Measurements from ENCODE around the gene AHCTF1.

The AHCTF1 gene

GRCh38 chr1:246798606-246799496 is 132.9 kb downstream of the AHCTF1 start:
- no peak overlapping the region for H3K4me3 ChIP-seq (ENCODE audit: low read depth, low read length)

- H3K4me3 ChIP-seq (ENCODE audit: low read depth, low read length), result no peak overlapping the region
Measured at GRCh38 chr1:246798107-246798506, 133.6 kb downstream of the AHCTF1 start.

GRCh38 chr1:246797597-246797996 is 134.2 kb downstream of the AHCTF1 start:
- no peak overlapping the region for H3K4me3 ChIP-seq (ENCODE audit: low read depth, low read length)

GRCh38 chr1:246797157-246797556 is 134.6 kb downstream of the AHCTF1 start:
- H3K4me3 ChIP-seq (ENCODE audit: low read depth, low read length), result no peak overlapping the region

- H3K4me3 ChIP-seq (ENCODE audit: low read depth, low read length), result no peak overlapping the region
Measured at GRCh38 chr1:246795906-246796694, 135.6 kb downstream of the AHCTF1 start.

- H3K4me3 ChIP-seq (ENCODE audit: low read depth, low read length), result no peak overlapping the region
Measured at GRCh38 chr1:246794828-246795671, 136.7 kb downstream of the AHCTF1 start.

GRCh38 chr1:246794048-246794827 is 137.5 kb downstream of the AHCTF1 start:
- H3K4me3 ChIP-seq (ENCODE audit: low read depth, low read length), result no peak overlapping the region

- H3K4me3 ChIP-seq (ENCODE audit: low read depth, low read length), result no peak overlapping the region
Measured at GRCh38 chr1:246793356-246793896, 138.3 kb downstream of the AHCTF1 start.

GRCh38 chr1:246792603-246793002 is 139.1 kb downstream of the AHCTF1 start:
- no peak overlapping the region for H3K4me3 ChIP-seq (ENCODE audit: low read depth, low read length)

GRCh38 chr1:246791303-246791918 is 140.3 kb downstream of the AHCTF1 start:
- H3K4me3 ChIP-seq (ENCODE audit: low read depth, low read length), result no peak overlapping the region

GRCh38 chr1:246790833-246791232 is 140.9 kb downstream of the AHCTF1 start:
- H3K4me3 ChIP-seq (ENCODE audit: low read depth, low read length), result no peak overlapping the region

- no peak overlapping the region for H3K4me3 ChIP-seq (ENCODE audit: low read depth, low read length)
Measured at GRCh38 chr1:246790364-246790763, 141.4 kb downstream of the AHCTF1 start.

- H3K4me3 ChIP-seq (ENCODE audit: low read depth, low read length), result no peak overlapping the region
Measured at GRCh38 chr1:246789454-246790339, 142.1 kb downstream of the AHCTF1 start.
